Glomerular visceral epithelial cell (primary cell): ENCODE data around the gene EEFSEC.

Experiments used
- DNase-seq: peaks from one replicate; pipeline ENCODE4 v3.0.0-alpha.2; 2016; ENCODE audit errors: extremely low spot score

EEFSEC gene

DNA sequence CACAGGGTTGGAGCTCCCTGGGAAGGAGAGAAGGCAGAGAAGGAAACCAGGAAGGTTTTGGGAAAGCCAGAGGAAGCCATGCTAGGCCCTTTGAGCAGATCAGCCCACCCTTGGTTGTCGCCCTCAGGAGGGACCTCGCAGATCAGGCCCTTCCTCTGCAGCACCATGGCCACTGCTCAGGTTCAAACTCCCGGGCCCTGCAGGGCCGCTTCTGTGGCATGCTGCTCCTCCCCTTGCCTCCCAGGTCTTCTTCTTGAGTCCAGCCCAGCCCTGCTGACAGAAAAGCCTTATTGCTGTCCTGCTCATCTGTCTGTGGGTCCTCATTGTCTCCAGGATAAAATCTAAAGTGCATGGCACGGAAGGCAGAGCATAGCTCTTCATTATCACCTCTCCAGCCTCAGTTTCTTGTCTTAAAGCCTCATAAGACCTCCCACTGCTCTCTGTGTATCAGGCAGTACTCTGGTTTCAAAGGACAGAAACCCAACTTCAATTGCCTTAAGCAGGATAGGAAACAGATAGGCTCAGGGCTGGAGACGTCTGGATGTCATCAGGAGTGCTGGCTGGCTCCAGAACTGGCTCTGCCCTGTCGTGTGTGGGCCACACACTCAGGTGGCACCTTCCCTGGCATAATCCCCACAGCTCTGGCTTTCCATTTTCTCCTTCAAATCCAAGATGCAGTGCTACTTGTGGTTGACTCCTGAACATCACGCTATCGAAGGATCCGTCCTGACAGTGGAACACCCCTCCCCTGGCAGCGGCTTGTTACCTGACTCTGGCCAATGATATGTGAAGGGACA lies 118.5 kb downstream of the EEFSEC start:
- DNase-seq: no peak

DNA sequence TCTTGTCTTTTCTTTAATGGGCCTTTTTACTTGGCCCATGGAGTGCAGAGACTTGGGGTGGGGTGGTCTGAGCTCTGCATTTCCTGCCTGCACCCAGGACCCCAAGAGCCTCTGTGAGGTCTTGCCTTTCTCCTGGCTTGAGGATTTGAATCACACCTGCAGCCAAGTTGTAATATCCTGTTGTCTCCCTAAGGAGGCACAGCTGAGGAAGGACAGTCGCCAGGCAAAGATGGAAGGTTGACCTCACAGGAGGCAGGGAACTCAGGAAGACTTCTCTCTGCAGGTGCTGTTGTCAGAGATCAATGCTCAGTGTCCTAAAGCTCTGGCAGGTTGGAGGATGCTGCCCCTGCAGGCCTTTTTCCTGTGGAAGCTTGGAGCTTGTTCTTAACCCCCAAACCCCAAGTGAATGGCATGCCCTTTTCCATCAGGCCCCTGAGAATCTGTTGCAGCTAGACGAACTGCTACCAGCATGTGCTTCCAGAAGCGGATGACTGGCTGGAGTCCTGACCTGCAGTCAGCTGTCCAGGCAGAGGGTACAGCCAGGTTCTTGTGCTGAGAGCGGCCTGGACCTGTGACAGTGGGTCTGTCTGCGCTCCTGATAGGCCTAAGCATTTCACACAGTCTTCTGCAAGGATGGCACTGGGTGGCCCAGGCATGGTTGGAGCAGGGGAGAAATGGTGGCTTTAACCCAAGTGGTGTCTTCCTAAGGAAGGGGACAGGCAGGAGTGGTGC lies 120.0 kb downstream of the EEFSEC start:
- DNase-seq: no peak

GRCh38 chr3:128273841-128274573 lies 120.7 kb downstream of the EEFSEC start:
- no peak for DNase-seq

DNA sequence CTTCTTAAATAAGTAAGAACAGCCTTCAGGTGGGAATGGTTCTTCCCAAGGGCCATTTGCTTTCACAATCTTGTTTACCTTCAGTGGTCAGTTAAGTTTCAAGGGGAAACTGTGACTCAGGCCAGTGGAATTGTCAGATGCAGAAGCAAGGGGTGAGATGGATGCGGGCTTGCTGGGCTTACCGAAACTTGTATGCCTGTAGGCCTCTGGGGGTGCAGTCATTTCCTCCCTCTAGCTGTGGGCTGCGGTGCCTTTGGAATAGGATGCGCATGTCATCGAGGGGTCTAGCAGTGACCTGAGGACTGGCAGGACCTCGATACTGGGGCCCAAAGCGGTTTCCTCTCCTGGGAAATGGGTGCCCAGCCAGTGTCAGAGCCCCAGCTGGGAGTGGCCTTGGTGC lies 121.6 kb downstream of the EEFSEC start:
- DNase-seq: peak; percentile 83

DNA sequence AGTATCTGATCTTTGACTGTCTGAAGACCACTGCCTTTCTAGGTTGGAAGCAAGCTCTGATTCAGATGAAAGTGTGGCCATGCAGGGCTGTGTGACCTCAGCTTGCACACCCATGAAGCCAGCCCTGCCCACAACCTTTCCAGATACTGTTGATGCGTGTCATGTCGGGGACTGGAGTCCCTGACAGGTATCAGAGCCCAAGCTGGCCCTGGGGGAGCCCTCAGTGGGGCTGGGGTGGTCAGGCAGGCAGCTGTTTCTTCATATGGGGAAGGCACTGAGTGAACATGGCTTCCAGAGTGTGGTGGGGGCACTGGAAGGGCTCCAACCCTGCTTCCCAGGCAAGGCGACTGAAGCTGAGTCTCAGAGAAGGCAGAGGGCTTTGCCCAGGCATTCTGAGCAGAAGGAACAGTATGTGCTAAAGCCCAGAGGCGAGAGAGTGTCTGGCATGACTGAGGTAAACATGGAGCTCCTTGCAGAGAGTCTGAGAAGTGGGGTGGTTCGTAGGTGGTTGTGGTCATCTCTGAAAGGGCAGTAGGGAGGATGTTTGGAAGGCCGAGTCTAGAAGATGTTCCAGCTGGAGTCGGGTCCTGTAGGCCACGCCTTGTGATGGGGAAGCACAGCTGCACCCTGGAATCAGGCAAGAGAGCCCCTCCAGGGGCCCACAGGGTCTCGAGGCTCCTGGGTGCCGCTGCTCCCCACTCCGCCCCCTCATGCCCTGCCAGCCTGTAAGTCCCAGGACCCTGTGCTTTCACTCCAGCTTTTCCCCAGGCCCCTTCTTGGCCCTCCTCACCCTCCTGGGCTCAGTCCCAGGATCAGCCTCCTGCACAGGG lies 122.2 kb downstream of the EEFSEC start:
- peak; percentile 14 for DNase-seq

GRCh38 chr3:128276146-128276435 lies 122.8 kb downstream of the EEFSEC start:
- DNase-seq: no peak

GRCh38 chr3:128276577-128277183 lies 123.4 kb downstream of the EEFSEC start:
- DNase-seq: no peak

- no peak for DNase-seq
Measured at GRCh38 chr3:128277378-128278069, 124.2 kb downstream of the EEFSEC start.

DNA sequence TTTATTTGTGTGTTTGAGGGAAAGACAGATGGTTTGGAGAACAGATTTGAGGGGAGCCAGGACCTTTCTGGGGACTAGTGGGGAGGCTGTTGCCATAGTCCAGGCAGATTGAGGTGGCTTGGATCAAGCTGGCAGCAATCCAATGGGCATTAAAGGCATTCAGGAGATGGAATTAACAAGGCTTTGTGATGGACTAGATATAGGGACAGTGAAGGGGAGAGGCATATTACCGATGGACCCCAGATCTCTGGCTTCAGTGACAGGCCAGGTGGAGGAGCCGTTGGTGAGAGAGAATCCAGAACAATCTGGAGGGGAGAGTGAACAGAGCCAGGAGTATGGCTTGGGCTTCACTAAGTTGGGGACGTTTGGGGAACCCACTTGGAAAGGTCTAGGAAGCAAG lies 124.8 kb downstream of the EEFSEC start:
- no peak for DNase-seq

DNA sequence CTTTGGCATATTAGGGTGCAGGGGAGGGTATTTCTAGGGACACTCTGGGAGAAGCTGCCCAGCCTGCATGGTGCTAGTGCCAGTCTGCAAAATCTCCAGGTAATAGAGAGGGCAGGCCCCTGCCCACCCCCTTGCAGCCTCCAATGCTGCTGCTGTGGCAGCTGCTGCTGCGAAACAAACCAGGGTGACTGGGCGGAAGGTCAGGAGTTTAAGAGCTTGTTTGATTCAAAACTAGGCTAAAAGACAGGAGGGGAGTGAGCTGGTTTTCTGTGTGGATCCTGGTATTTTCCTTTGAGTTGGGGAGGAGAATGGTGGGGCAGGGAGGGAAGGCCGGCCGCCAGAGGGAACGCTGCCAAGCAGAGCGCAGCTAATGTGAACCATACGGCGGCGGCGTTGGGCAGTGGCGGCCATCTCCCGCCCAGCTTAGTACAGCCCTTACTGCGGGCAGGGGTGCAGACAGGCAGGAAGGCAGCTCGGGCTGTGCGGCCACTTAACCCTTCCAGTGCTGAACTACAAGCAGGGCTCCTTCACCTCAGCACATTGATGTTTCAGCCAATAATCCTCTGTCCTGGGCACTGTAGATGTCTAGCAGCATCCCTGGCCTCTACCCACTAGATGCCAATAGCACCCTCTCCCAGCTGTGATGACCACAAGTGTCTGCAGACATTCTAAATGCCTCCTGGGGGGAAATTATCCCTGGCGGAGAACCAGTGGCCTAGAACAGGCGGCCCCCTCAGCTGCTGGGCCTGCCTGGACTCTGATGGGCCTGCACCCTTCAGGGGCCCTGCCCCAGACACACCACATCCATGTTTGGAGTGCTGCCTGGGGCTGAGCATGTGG lies 125.7 kb downstream of the EEFSEC start:
- DNase-seq: peak; percentile 81

- no peak for DNase-seq
Measured at GRCh38 chr3:128279601-128279880, 126.3 kb downstream of the EEFSEC start.

GRCh38 chr3:128280481-128281052 lies 127.3 kb downstream of the EEFSEC start:
- DNase-seq: no peak

GRCh38 chr3:128281056-128281455 lies 127.8 kb downstream of the EEFSEC start:
- DNase-seq: no peak

DNA sequence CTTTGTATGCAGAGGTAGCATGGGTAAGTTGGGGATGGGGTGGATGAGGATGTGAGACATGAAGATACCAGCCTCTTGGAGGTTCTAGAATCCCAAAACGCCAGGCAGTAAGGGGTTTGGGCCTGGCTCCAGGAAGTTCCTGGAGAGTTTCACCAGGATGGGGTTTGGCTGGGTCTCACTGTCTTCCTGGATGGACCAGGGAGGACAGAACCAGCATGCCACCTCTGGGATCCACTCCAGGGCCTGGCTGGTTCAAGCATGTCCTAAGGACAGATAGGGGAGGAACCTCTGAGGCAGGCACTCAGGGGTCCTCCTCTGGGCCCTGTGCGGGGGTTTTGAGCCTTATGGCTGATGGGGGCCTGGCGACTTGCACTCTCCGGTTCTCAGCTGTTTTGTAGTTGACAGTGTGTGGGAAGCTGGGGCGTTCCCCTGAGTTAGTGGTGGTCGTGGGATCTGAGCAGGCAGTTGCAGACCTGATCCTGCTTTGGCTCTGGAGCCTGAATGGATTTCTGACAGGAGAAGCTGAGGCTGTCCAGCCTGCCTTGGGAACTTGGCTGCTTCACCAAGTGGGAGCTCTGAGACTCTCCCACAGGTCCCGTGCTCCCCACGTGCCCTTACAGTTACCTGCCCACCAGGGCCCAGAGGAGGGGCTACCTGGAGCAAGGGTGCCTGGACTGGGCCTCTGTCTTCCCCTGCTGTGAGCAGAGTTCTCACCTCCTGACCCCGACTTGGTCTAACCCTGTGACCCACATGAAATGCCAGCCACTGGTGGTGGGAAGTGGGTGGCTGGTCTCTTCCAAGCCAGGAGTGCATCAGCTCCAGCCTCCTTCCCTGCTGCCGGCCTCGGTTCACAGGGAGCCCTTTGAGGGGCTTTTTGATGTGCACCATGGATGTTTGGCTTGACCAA lies 128.4 kb downstream of the EEFSEC start:
- no peak for DNase-seq

DNA sequence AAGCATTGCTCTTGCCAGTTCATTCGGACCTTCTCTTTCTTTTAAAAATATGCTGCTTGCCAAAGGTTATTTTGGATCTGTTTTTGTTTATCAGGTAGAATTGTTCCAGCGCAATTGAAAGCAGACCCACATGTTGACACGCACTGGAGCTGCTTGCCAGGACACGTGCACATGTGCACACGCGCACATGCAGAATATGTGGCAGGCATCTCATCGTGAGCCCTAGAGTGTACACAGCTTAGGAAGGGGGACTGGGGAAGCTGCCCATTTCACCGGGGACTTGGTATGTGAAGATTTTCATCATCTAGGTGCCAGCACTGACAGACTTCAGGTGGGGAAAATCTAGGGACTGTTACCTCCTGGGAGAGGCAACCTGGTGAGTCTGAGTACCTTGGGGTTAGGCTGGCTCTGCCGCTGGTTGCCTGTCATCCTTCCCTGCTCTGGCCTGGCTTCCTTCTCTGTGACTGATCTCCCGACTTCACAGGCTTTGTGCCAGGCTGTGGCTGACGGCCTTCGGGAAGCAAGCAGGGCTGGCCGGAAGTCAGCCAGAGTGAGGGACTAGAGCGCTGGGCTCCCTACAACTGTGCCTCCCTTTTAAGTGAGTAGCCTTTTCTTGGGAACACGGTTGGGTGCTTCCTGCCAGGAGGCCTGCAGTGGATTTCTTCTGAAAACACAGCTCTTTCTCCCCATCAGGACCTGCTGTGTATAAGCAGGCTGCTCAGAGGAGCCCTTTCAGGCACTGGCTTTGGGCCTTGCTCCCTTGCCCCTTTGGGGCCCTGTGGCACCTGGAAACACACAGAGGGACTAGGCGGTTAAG lies 129.3 kb downstream of the EEFSEC start:
- DNase-seq: no peak

DNA sequence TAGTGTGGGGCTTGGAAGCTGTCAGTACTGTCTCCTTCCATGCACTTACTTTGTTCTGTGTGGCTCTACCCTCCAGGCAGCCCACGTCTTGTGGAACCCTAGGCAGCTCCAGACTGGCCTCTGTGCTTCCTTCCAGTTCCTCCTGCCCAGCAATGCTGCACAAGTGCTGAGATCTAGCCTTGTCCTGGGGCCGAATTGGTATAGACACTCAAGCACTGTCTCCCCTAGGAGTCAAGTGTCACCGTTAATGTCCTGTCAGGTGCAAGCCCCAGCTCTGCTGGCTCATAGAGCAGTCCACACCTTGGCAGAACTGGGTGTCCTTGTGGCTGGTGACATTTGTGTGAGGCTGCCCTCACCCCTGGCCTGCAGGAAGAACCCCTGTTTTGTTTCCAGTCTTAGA lies 130.1 kb downstream of the EEFSEC start:
- DNase-seq: no peak

DNA sequence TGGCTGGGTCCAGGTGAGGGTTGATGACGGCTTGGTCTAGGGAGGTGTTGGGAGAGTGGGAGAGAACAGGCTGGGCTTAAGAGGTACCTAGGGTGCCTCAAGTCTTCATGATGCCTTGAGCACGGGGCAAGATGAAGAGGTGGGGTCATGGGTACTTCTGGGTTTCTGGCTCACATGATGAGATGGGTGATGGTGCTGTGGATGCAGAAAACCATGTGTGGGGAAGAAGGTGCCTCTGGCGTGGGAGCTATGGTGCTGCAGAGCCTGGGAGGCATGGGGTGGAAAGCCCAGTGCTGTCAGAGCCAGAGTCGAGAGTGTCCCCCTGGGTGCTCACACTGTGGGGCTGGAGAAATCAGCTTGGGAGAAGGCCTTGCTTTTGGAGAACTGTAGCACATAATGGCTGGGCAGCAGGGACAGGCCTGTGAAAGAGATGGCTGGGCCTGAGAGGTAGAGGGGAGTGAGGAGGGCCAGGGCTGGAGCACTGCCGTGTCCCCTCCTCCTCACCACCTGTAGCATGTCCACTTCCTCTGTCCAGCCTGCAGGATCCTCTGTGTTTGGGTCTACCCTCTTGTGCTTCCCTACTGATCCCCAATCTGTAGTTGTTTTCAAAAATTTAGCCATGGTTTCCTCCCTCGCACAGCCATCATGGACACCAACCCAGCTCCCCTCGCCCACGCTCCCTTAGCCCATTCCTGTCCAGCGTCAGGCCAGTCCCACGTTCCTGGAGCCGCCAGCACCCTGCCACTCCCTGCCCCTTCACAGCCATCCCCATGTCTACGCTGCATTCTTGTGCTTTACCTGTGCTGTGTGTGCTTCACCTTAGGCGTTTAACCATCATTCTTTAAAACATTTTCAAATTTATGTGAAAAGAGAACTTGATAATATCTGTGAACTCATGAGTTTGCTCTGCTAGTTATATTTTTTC lies 132.0 kb downstream of the EEFSEC start:
- no peak for DNase-seq
